H9 (cell line): ENCODE results near the gene TLX2. TPM values are rescaled to one million over a fixed set of nuclear protein-coding genes. Genes with fewer than 3 reads are reported as not detected.

ENCODE experiments used
- DNase-seq: peaks from one replicate; pipeline ENCODE4 v3.0.0-alpha.2; 2017
- H2AFZ ChIP-seq: one replicate; pipeline ENCODE4 v1.6.1; 2013; ENCODE audit warnings: mild to moderate bottlenecking, low read length, control low read depth, moderate library complexity
- H2AK5ac ChIP-seq: 2 replicates; pipeline ENCODE4 v1.6.1; 2013; ENCODE audit warnings: low read length, control low read depth, mixed read lengths; ENCODE audit not compliant: insufficient read length
- H2BK120ac ChIP-seq: one replicate; pipeline ENCODE4 v1.6.1; 2013; ENCODE audit warnings: low read depth, mild to moderate bottlenecking, low read length, control low read depth, inconsistent platforms; ENCODE audit not compliant: poor library complexity, severe bottlenecking
- H2BK12ac ChIP-seq: 2 replicates; pipeline ENCODE4 v1.6.1; 2013; ENCODE audit warnings: low read length, control low read depth, mixed read lengths, low read depth; ENCODE audit not compliant: insufficient read length
- H2BK15ac ChIP-seq: 2 replicates; pipeline ENCODE4 v1.6.1; 2013; ENCODE audit warnings: low read depth, low read length, control low read depth
- H2BK20ac ChIP-seq: one replicate; pipeline ENCODE4 v1.6.1; 2013; ENCODE audit warnings: low read depth, mild to moderate bottlenecking, low read length, control low read depth, inconsistent platforms; ENCODE audit not compliant: poor library complexity, severe bottlenecking
- H2BK5ac ChIP-seq: 2 replicates; pipeline ENCODE4 v1.6.1; 2013; ENCODE audit warnings: low read length, control low read depth, mixed read lengths; ENCODE audit not compliant: insufficient read length
- H3K14ac ChIP-seq: 2 replicates; pipeline ENCODE4 v1.6.1; 2013; ENCODE audit warnings: low read length, control low read depth; ENCODE audit not compliant: insufficient read depth
- H3K18ac ChIP-seq: 2 replicates; pipeline ENCODE4 v1.6.1; 2013; ENCODE audit warnings: low read depth, mild to moderate bottlenecking, mixed read lengths, low read length, control low read depth; ENCODE audit not compliant: insufficient read length
- H3K23ac ChIP-seq: 2 replicates; pipeline ENCODE4 v1.6.1; 2013; ENCODE audit warnings: low read length, control low read depth, mixed read lengths, low read depth; ENCODE audit not compliant: insufficient read length
- H3K23me2 ChIP-seq: 2 replicates; pipeline ENCODE4 v1.6.1; 2013; ENCODE audit warnings: low read depth, mild to moderate bottlenecking, mixed read lengths, low read length, control low read depth; ENCODE audit not compliant: insufficient read length, poor library complexity, severe bottlenecking
- H3K27ac ChIP-seq: 2 replicates; pipeline ENCODE4 v1.5.1; 2013; ENCODE audit warnings: low read length, control low read depth, mixed read lengths, low read depth; ENCODE audit not compliant: insufficient read length
- H3K27me3 ChIP-seq: 2 replicates; pipeline ENCODE4 v1.6.1; 2013; ENCODE audit warnings: low read length, control low read depth, inconsistent platforms; ENCODE audit not compliant: insufficient read depth
- H3K4ac ChIP-seq: 2 replicates; pipeline ENCODE4 v1.6.1; 2013; ENCODE audit warnings: low read depth, mild to moderate bottlenecking, control low read depth, inconsistent platforms, low read length, moderate library complexity
- H3K4me1 ChIP-seq: 2 replicates; pipeline ENCODE4 v1.6.1; 2013; ENCODE audit warnings: low read length, control low read depth, inconsistent platforms; ENCODE audit not compliant: insufficient read depth
- H3K4me2 ChIP-seq: 2 replicates; pipeline ENCODE4 v1.6.1; 2013; ENCODE audit warnings: low read length, control low read depth, mixed read lengths; ENCODE audit not compliant: insufficient read length, insufficient read depth
- H3K56ac ChIP-seq: 2 replicates; pipeline ENCODE4 v1.6.1; 2013; ENCODE audit warnings: low read depth, mild to moderate bottlenecking, mixed read lengths, low read length, control low read depth; ENCODE audit not compliant: insufficient read length
- H3K79me1 ChIP-seq: 2 replicates; pipeline ENCODE4 v1.6.1; 2013; ENCODE audit warnings: low read depth, mild to moderate bottlenecking, moderate library complexity, low read length, control low read depth, inconsistent platforms; ENCODE audit not compliant: insufficient read depth, poor library complexity, severe bottlenecking
- H3K79me2 ChIP-seq: 2 replicates; pipeline ENCODE4 v1.6.1; 2013; ENCODE audit warnings: low read length, control low read depth, inconsistent platforms; ENCODE audit not compliant: insufficient read depth
- H3K9ac ChIP-seq: 2 replicates; pipeline ENCODE4 v1.6.1; 2013; ENCODE audit warnings: low read length, control low read depth, mixed read lengths; ENCODE audit not compliant: insufficient read length; ENCODE audit errors: extremely low read depth
- H3K9me3 ChIP-seq: one replicate; pipeline ENCODE4 v1.6.1; 2013; ENCODE audit warnings: low read depth, low read length, inconsistent platforms; ENCODE audit not compliant: control insufficient read depth
- H3T11ph ChIP-seq: one replicate; pipeline ENCODE4 v1.6.1; 2013; ENCODE audit warnings: mild to moderate bottlenecking, low read length, control low read depth, inconsistent platforms
- H4K20me1 ChIP-seq: one replicate; pipeline ENCODE4 v1.6.1; 2013; ENCODE audit not compliant: control insufficient read depth, insufficient read length, insufficient read depth
- H4K5ac ChIP-seq: 2 replicates; pipeline ENCODE4 v1.6.1; 2013; ENCODE audit warnings: low read depth, mild to moderate bottlenecking, mixed read lengths, low read length, control low read depth; ENCODE audit not compliant: insufficient read length
- H4K8ac ChIP-seq: replicated peaks from 2 replicates; pipeline ENCODE4 v1.6.1; 2013; ENCODE audit warnings: low read length, control low read depth, mixed read lengths, low read depth; ENCODE audit not compliant: insufficient read length
- H4K91ac ChIP-seq: 2 replicates; pipeline ENCODE4 v1.6.1; 2013; ENCODE audit warnings: low read depth, mild to moderate bottlenecking, moderate library complexity, mixed read lengths, low read length, control low read depth; ENCODE audit not compliant: insufficient read length
- H3K27ac Mint-ChIP-seq, 3 experiments: 2 replicates in 2 of 3; 3 replicates in 1 of 3; pipeline ENCODE4 v1.8.0; 2020 to 2021; ENCODE audit warnings: mixed read lengths in 3 of 3, mild to moderate bottlenecking in 1 of 3, moderate library complexity in 1 of 3
- H3K27me3 Mint-ChIP-seq: 2 replicates; pipeline ENCODE4 v1.8.0; 2021; ENCODE audit warnings: low read depth, mild to moderate bottlenecking, moderate library complexity, mixed read lengths
- H3K36me3 Mint-ChIP-seq, 3 experiments: 2 replicates in 2 of 3; 3 replicates in 1 of 3; pipeline ENCODE4 v1.8.0; 2020 to 2021; ENCODE audit warnings: low read depth in 3 of 3, mixed read lengths in 3 of 3; ENCODE audit not compliant: insufficient read depth in 1 of 3
- H3K4me1 Mint-ChIP-seq, 2 experiments: 2 replicates each; pipeline ENCODE4 v1.8.0; 2020; ENCODE audit warnings: mixed read lengths in 2 of 2
- H3K4me3 Mint-ChIP-seq, 2 experiments: 2 replicates in 1 of 2; 3 replicates in 1 of 2; pipeline ENCODE4 v1.8.0; 2020 to 2021; ENCODE audit warnings: mild to moderate bottlenecking in 2 of 2, mixed read lengths in 2 of 2, moderate library complexity in 1 of 2
- H3K9me3 Mint-ChIP-seq, 2 experiments: 2 replicates in 1 of 2; 3 replicates in 1 of 2; pipeline ENCODE4 v1.8.0; 2020; ENCODE audit warnings: mild to moderate bottlenecking in 2 of 2, mixed read lengths in 2 of 2, moderate library complexity in 1 of 2
- CTCF ChIP-seq: fragments of 200-600 bp; sonication (generic); conservative IDR thresholded peaks from 3 replicates; pipeline ENCODE4 v1.8.0; 2021; ENCODE audit warnings: antibody characterized with exemption, mild to moderate bottlenecking
- WGBS: extraction: QIAGEN DNeasy Blood & Tissue Kit; methylation state at CpG from one replicate; pipeline ENCODE4 v1.1.7; 2013; ENCODE audit warnings: missing lambda C conversion rate, low lambda C conversion rate, mixed read lengths; ENCODE audit not compliant: insufficient read length; ENCODE audit errors: extremely low coverage; 5-methylcytosine and 5-hydroxymethylcytosine counted together
- total RNA-seq: library from RNA; stranded (reverse); gene quantifications from 2 replicates; pipeline ENCODE4 v1.2.1, GENCODE V29; 2021

The TLX2 gene
- total RNA-seq, 1 experiment from 2014 or later: 0.20 TPM

GRCh38 chr2:74527741-74528140 lies 13.5 kb downstream of the TLX2 start:
- no peak for TF ChIP-seq CTCF
- Histone ChIP-seq H3K4ac (no peak overlapping the region), H4K8ac (no peak overlapping the region), H2AFZ (no peak overlapping the region), H2BK20ac (no peak overlapping the region), H3K23me2 (peaks cover 15% of the 10 kb centered on the region), H3K79me2 (peaks cover 4% of the 10 kb centered on the region; the same call in 1 of the 2 replicates), H3K9ac (no peak overlapping the region), H3K27me3 (peaks cover 3% of the 10 kb centered on the region; the same call in 1 of the 2 replicates), H2BK12ac (no peak overlapping the region), H3K4me2 (no peak overlapping the region), H3K56ac (no peak overlapping the region), H3T11ph (no peak overlapping the region), H3K27ac (no peak overlapping the region), H3K79me1 (peaks cover 4% of the 10 kb centered on the region), H2BK5ac (no peak overlapping the region), H2BK15ac (no peak overlapping the region), H2BK120ac (no peak overlapping the region), H3K9me3 (no peaks in the 10 kb centered on the region), H3K23ac (no peak overlapping the region), H4K91ac (no peak overlapping the region), H4K20me1 (no peaks in the 10 kb centered on the region), H4K5ac (no peak overlapping the region), H3K18ac (no peak overlapping the region), H3K14ac (no peak overlapping the region), H3K4me1 (peaks cover 4% of the 10 kb centered on the region; the same call in 1 of the 2 replicates), H2AK5ac (no peak overlapping the region)
- no CpG with 5 or more reads among the region's 9 CpGs for WGBS
- H3K27me3 Mint-ChIP-seq: peaks cover 11% of the 10 kb centered on the region
- H3K36me3 Mint-ChIP-seq: peaks cover 30 to 49% (median 36%) of the 10 kb centered on the region in 3 experiments
- no peak for DNase-seq
- H3K27ac Mint-ChIP-seq: no peak overlapping the region
- H3K9me3 Mint-ChIP-seq: no peaks in the 10 kb centered on the region; a peak in 1 of 5 replicates
- peaks cover 17 to 22% of the 10 kb centered on the region in 2 experiments for H3K4me1 Mint-ChIP-seq
- H3K4me3 Mint-ChIP-seq: peak overlapping the region; percentile 98 to 99
